GM12891 (cell line): ENCODE data around the gene UGT2B15.

Experiments
- PAX5 ChIP-seq: IDR thresholded peaks from 2 replicates; pipeline ENCODE4 v1.6.1; 2011; ENCODE audit warnings: low read length, moderate library complexity, mild to moderate bottlenecking; ENCODE audit not compliant: insufficient read depth, severe bottlenecking
- POLR2A ChIP-seq: IDR thresholded peaks from 2 replicates; pipeline ENCODE4 v1.6.1; 2011; ENCODE audit warnings: low read depth, low read length, control low read depth
- POLR2AphosphoS5 ChIP-seq: IDR thresholded peaks from 2 replicates; pipeline ENCODE4 v1.6.1; 2011; ENCODE audit warnings: low read depth, low read length, control low read depth
- POU2F2 ChIP-seq: IDR thresholded peaks from 2 replicates; pipeline ENCODE4 v1.6.1; 2011; ENCODE audit warnings: low read depth, mild to moderate bottlenecking, control low read depth, low read length, moderate library complexity
- SPI1 ChIP-seq: IDR thresholded peaks from 2 replicates; pipeline ENCODE4 v1.6.1; 2011; ENCODE audit warnings: low read depth, low read length, control low read depth
- TAF1 ChIP-seq: IDR thresholded peaks from 2 replicates; pipeline ENCODE4 v1.6.1; 2011; ENCODE audit warnings: low read depth, low read length, control low read depth

- TF ChIP-seq TAF1 (no peak), POLR2A (no peak), POU2F2 (no peak), POLR2AphosphoS5 (no peak), SPI1 (no peak), PAX5 (no peak)
These were observed 48.1 kb upstream of the UGT2B15 start for GRCh38 chr4:68718447-68719074.
